ENCODE data around the gene SAG. TPM values are rescaled to one million over a fixed set of nuclear protein-coding genes. Genes with fewer than 3 reads are reported as not detected.

Gene SAG
- total and polyA plus RNA-seq, 10 of the 15 experiments (the other 5 are each of a cell fraction or from before 2014, with no cell fraction given), result 0.06 to 0.47 TPM; not detected in 8

- TF ChIP-seq PBX3 (IDR thresholded peaks at IDR 0.05; ENCODE audit: insufficient replicate concordance, low read depth, low read length), result no peak
- no peak for TF ChIP-seq MYB (IDR thresholded peaks at IDR 0.05; ENCODE audit: borderline replicate concordance, low read depth, low read length)
- no peak for TF ChIP-seq CUX1 (IDR thresholded peaks at IDR 0.05; ENCODE audit: insufficient replicate concordance, low read depth, low read length)
- 0 out of 2 replicates have a peak, but pooled peaks have one; percentile 13 for TF ChIP-seq EED (IDR thresholded peaks at IDR 0.05; ENCODE audit: low read depth)
- TF ChIP-seq RELA (IDR thresholded peaks at IDR 0.05; ENCODE audit: borderline replicate concordance, partially characterized antibody), result no peak
- TF ChIP-seq ZNF217 (IDR thresholded peaks at IDR 0.05), result no peak
- no peak for TF ChIP-seq IRF5 (IDR thresholded peaks at IDR 0.05; ENCODE audit: borderline replicate concordance)
- no peak for TF ChIP-seq BACH1 (IDR thresholded peaks at IDR 0.05; ENCODE audit: borderline replicate concordance)
- no peak for TF ChIP-seq ZNF384 (IDR thresholded peaks at IDR 0.05; ENCODE audit: borderline replicate concordance, low read depth, low read length)
- TF ChIP-seq BCLAF1 (IDR thresholded peaks at IDR 0.05), result no peak
- no peak for TF ChIP-seq REST (IDR thresholded peaks at IDR 0.05; ENCODE audit: low read depth, low read length)
- TF ChIP-seq EGR1 (IDR thresholded peaks at IDR 0.05; ENCODE audit: borderline replicate concordance in 1 of 2, low read depth in 2 of 2, low read length in 2 of 2), result no peak; a peak in 1 of 3 replicates
Measured at GRCh38 chr2:233385489-233386044, 78.0 kb downstream of the SAG start (continued).
